IMR-90 (cell line): ENCODE measurements around the gene KANK3. TPM values are rescaled to one million over a fixed set of nuclear protein-coding genes. Genes with fewer than 3 reads are reported as not detected.

Experiments used
- ATAC-seq: fragments of 200-7000 bp; cut with Tn5 transposase; 2 replicates; pipeline ENCODE4 v1.9.1; 2020; ENCODE audit warnings: low read depth, mild to moderate bottlenecking, moderate library complexity
- BruUV-seq: library from RNA; stranded (reverse); fragments of 400-500 nt; replicated peaks from 2 replicates; lab custom pipeline; 2021; lab: Mats Ljungman, UMichigan
- CTCF ChIA-PET: fragments of 300-600 bp; formaldehyde crosslinking; extraction: SDS; loops from one replicate; lab custom pipeline; 2021; ENCODE audit warnings: antibody characterized with exemption; lab: Yijun Ruan, JAX
- POLR2A ChIA-PET: fragments of 300-600 bp; sonication (Branson Sonifier 250); formaldehyde crosslinking; loops from one replicate; lab custom pipeline; 2022; ENCODE audit warnings: antibody characterized with exemption; ENCODE audit not compliant: unreplicated experiment; lab: Charles Lee
- DNase-seq: peaks from one replicate; pipeline ENCODE4 v3.0.0; 2013
- H2AFZ ChIP-seq: replicated peaks from 2 replicates; pipeline ENCODE3; 2013; ENCODE audit warnings: low read length, mild to moderate bottlenecking; ENCODE audit not compliant: poor library complexity
- H2AK5ac ChIP-seq: 2 replicates; pipeline ENCODE4 v1.6.1; 2013; ENCODE audit warnings: low read depth, low read length, inconsistent platforms
- H2AK9ac ChIP-seq: replicated peaks from 2 replicates; pipeline ENCODE3; 2013; ENCODE audit warnings: mild to moderate bottlenecking, low read depth, low read length, moderate library complexity; ENCODE audit not compliant: poor library complexity
- H2BK120ac ChIP-seq: 2 replicates; pipeline ENCODE4 v1.6.1; 2013; ENCODE audit warnings: low read depth, low read length, inconsistent platforms
- H2BK15ac ChIP-seq: 3 replicates; pipeline ENCODE4 v1.6.1; 2013; ENCODE audit warnings: low read depth, low read length, inconsistent platforms
- H2BK20ac ChIP-seq: 2 replicates; pipeline ENCODE4 v1.6.1; 2013; ENCODE audit warnings: low read depth, mild to moderate bottlenecking, inconsistent platforms, low read length, moderate library complexity
- H2BK5ac ChIP-seq: 2 replicates; pipeline ENCODE4 v1.6.1; 2013; ENCODE audit warnings: mild to moderate bottlenecking, low read depth, low read length, inconsistent platforms; ENCODE audit not compliant: poor library complexity, severe bottlenecking
- H3K14ac ChIP-seq: replicated peaks from 2 replicates; pipeline ENCODE4 v1.6.1; 2013; ENCODE audit warnings: low read depth, low read length, inconsistent platforms
- H3K18ac ChIP-seq: 2 replicates; pipeline ENCODE4 v1.6.1; 2013; ENCODE audit warnings: low read depth, low read length, control low read depth
- H3K23ac ChIP-seq: 2 replicates; pipeline ENCODE4 v1.6.1; 2013; ENCODE audit warnings: low read depth, low read length, inconsistent platforms
- H3K27ac ChIP-seq: 2 replicates; pipeline ENCODE4 v1.5.1; 2013; ENCODE audit warnings: mild to moderate bottlenecking, control low read depth, low read length; ENCODE audit not compliant: insufficient read depth
- H3K27me3 ChIP-seq: 2 replicates; pipeline ENCODE4 v1.6.1; 2013; ENCODE audit warnings: low read length; ENCODE audit not compliant: control insufficient read depth, insufficient read depth
- H3K36me3 ChIP-seq: 2 replicates; pipeline ENCODE4 v1.6.1; 2013; ENCODE audit warnings: low read length, mixed read lengths; ENCODE audit not compliant: control insufficient read depth, insufficient read depth
- H3K4ac ChIP-seq: 2 replicates; pipeline ENCODE4 v1.6.1; 2013; ENCODE audit warnings: low read depth, low read length, inconsistent platforms
- H3K4me1 ChIP-seq: 2 replicates; pipeline ENCODE4 v1.6.1; 2013; ENCODE audit warnings: low read length, mixed read lengths; ENCODE audit not compliant: control insufficient read depth, insufficient read depth
- H3K4me2 ChIP-seq: 2 replicates; pipeline ENCODE4 v1.6.1; 2013; ENCODE audit warnings: low read depth, mild to moderate bottlenecking, control low read depth, low read length, moderate library complexity
- H3K4me3 ChIP-seq: 2 replicates; pipeline ENCODE4 v1.5.1; 2013; ENCODE audit warnings: low read depth, mild to moderate bottlenecking, control low read depth, low read length, moderate library complexity; ENCODE audit not compliant: insufficient read depth
- H3K56ac ChIP-seq: 2 replicates; pipeline ENCODE4 v1.6.1; 2013; ENCODE audit warnings: low read length, inconsistent platforms; ENCODE audit not compliant: insufficient read depth; ENCODE audit errors: extremely low read depth
- H3K79me1 ChIP-seq, 2 experiments: 2 replicates each; pipeline ENCODE4 v1.6.1; 2013; ENCODE audit warnings: low read length in 2 of 2, inconsistent platforms in 1 of 2, low read depth in 1 of 2
- H3K9ac ChIP-seq: 2 replicates; pipeline ENCODE4 v1.6.1; 2013; ENCODE audit warnings: low read depth, low read length, control low read depth
- H3K9me1 ChIP-seq: 2 replicates; pipeline ENCODE4 v1.6.1; 2013; ENCODE audit warnings: low read length, inconsistent platforms; ENCODE audit not compliant: insufficient read depth
- H3K9me3 ChIP-seq: 2 replicates; pipeline ENCODE4 v1.6.1; 2013; ENCODE audit warnings: low read length; ENCODE audit not compliant: control insufficient read depth, insufficient read depth
- H4K20me1 ChIP-seq: 2 replicates; pipeline ENCODE4 v1.6.1; 2013; ENCODE audit warnings: low read length, inconsistent platforms; ENCODE audit not compliant: insufficient read depth
- H4K5ac ChIP-seq: 2 replicates; pipeline ENCODE4 v1.6.1; 2013; ENCODE audit warnings: mild to moderate bottlenecking, low read depth, low read length, control low read depth
- H4K8ac ChIP-seq, 2 experiments: 2 replicates each; pipeline ENCODE4 v1.6.1; 2013; ENCODE audit warnings: low read depth in 2 of 2, low read length in 2 of 2, control low read depth in 1 of 2, inconsistent platforms in 1 of 2
- H4K91ac ChIP-seq: 2 replicates; pipeline ENCODE4 v1.6.1; 2013; ENCODE audit warnings: low read depth, low read length, inconsistent platforms; ENCODE audit not compliant: insufficient read depth
- CEBPB ChIP-seq: IDR thresholded peaks from 2 replicates; pipeline ENCODE4 v1.6.1; 2012; ENCODE audit warnings: low read depth, low read length, improper control_type of control experiment
- NFE2L2 ChIP-seq: fragments of 150-350 bp; IDR thresholded peaks from 2 replicates; pipeline ENCODE4 v1.6.1; 2016; ENCODE audit warnings: low read depth, mild to moderate bottlenecking, low read length
- WGBS, 2 experiments: methylation state at CpG; one replicate each; pipeline versions ENCODE4 v1.1.5 to v1.1.7; 2013; ENCODE audit warnings: missing lambda C conversion rate in 2 of 2; ENCODE audit not compliant: insufficient read length in 1 of 2; ENCODE audit errors: extremely low coverage in 2 of 2; 5-methylcytosine and 5-hydroxymethylcytosine counted together
- dilution Hi-C: fragments of 300-500 bp; cut with HindIII; formaldehyde crosslinking; loops from one replicate; pipeline ENCODE4 v1.14.3; 2018; ENCODE audit warnings: low sequenced_read_pairs; ENCODE audit not compliant: unreplicated experiment
- in situ Hi-C: fragments of 300-500 bp; cut with MboI; formaldehyde crosslinking; loops from 3 replicates; pipeline ENCODE4 v1.14.3; 2019; ENCODE audit warnings: low sequenced_read_pairs, inconsistent platforms, mixed read lengths
- intact Hi-C: fragments of 100-400 bp; cut with micrococcal nuclease; formaldehyde crosslinking; loops from 2 replicates; pipeline ENCODE4 v1.10.0; 2022
- polyA plus RNA-seq, 3 experiments: library from polyadenylated mRNA; depleted of rRNA; stranded (reverse); fragments of >200 nt; gene quantifications; 2 replicates each; pipeline ENCODE4 v1.2.3, GENCODE V29; 2012; ENCODE audit warnings: low replicate concordance in 1 of 3
- total RNA-seq: library from RNA; depleted of rRNA; stranded (reverse); fragments of >200 nt; gene quantifications from 2 replicates; pipeline ENCODE4 v1.2.3, GENCODE V29; 2012

The KANK3 gene
- total and polyA plus RNA-seq, 2 of the 4 experiments (the other 2 are of a cell fraction), result 0.07 TPM; not detected in 1

- CTCF ChIA-PET, result no interaction called here
- H3K9ac ChIP-seq, result no peak overlapping the region
- H2AFZ ChIP-seq, result no peak overlapping the region
- BruUV-seq, result no TSS peak
- H2AK5ac ChIP-seq, result no peak overlapping the region
- H3K56ac ChIP-seq, result no peak overlapping the region
- no peak overlapping the region for H3K4me2 ChIP-seq
- ATAC-seq (no peak), DNase-seq (no peak)
- H3K4me3 ChIP-seq, result no peak overlapping the region
- H3K27me3 ChIP-seq, result no peaks in the 10 kb centered on the region
- H4K8ac ChIP-seq, result no peak overlapping the region
- dilution Hi-C loops, result no loop called here
- H3K4ac ChIP-seq, result no peak overlapping the region
- TF ChIP-seq CEBPB (no peak), NFE2L2 (no peak)
- WGBS, 2 experiments, result 91% methylated on average over 8 of the region's 16 CpGs; no CpG with 5 or more reads in 1 of the 2 experiments
- H3K9me1 ChIP-seq, result no peaks in the 10 kb centered on the region; the same call in 1 of the 2 replicates
- no peaks in the 10 kb centered on the region for H3K9me3 ChIP-seq
- no peak overlapping the region for H2BK5ac ChIP-seq
- H4K5ac ChIP-seq, result no peak overlapping the region
- H2BK120ac ChIP-seq, result no peak overlapping the region
- H2AK9ac ChIP-seq, result no peak overlapping the region
- peaks cover 31% of the 10 kb centered on the region for H3K36me3 ChIP-seq
- no peak overlapping the region for H3K18ac ChIP-seq
- peaks cover 5% of the 10 kb centered on the region for H3K4me1 ChIP-seq
- intact Hi-C loops, result no loop called here
- no peak overlapping the region for H4K91ac ChIP-seq
- H2BK15ac ChIP-seq, result no peak overlapping the region
- POLR2A ChIA-PET, result no interaction called here
- no peak overlapping the region for H3K14ac ChIP-seq
- no peaks in the 10 kb centered on the region for H4K20me1 ChIP-seq
- no peak overlapping the region for H3K27ac ChIP-seq
- H3K79me1 ChIP-seq, result peaks cover 6 to 9% of the 10 kb centered on the region in 2 experiments; a peak in 3 of 4 replicates
- no peak overlapping the region for H3K23ac ChIP-seq
- in situ Hi-C loops, result no loop called here
- H2BK20ac ChIP-seq, result no peak overlapping the region
Measured at GRCh38 chr19:8311461-8312260, 31.4 kb downstream of the KANK3 start.
